Fibroblast of lung (primary cell): Measurements from ENCODE around the gene PDE3A. TPM values are rescaled to one million over a fixed set of nuclear protein-coding genes. Genes with fewer than 3 reads are reported as not detected.

Experiments
- DNase-seq, 2 donors: peaks; one replicate each; pipeline versions ENCODE4 v3.0.0 to v3.0.0-alpha.2; 2010; ENCODE audit warnings: low read depth in 2 of 2
- H2AFZ ChIP-seq: 2 replicates; pipeline ENCODE4 v1.5.1; 2012; ENCODE audit warnings: low read length, control low read depth, inconsistent platforms
- H3K27ac ChIP-seq: 2 replicates; pipeline ENCODE4 v1.5.1; 2011; ENCODE audit warnings: low read length, control low read depth; ENCODE audit not compliant: insufficient read depth
- H3K27me3 ChIP-seq: 2 replicates; pipeline ENCODE4 v1.5.1; 2011; ENCODE audit warnings: mild to moderate bottlenecking, low read length; ENCODE audit not compliant: control insufficient read depth, insufficient read depth
- H3K36me3 ChIP-seq: 2 replicates; pipeline ENCODE4 v1.5.1; 2011; ENCODE audit warnings: low read length; ENCODE audit not compliant: control insufficient read depth, insufficient read depth
- H3K4me1 ChIP-seq: 2 replicates; pipeline ENCODE4 v1.5.1; 2011; ENCODE audit warnings: low read length; ENCODE audit not compliant: control insufficient read depth, insufficient read depth; ENCODE audit errors: extremely low read depth
- H3K4me2 ChIP-seq: 2 replicates; pipeline ENCODE4 v1.5.1; 2011; ENCODE audit warnings: low read length, control low read depth; ENCODE audit not compliant: insufficient read depth; ENCODE audit errors: extremely low read depth
- H3K4me3 ChIP-seq, 4 experiments: fragments of 200-600 bp in 1 of 4; sonication (generic) in 1 of 4; replicated peaks in 1 of 4; 2 replicates each; pipeline ENCODE4 v1.5.1; 2011 to 2016; ENCODE audit warnings: low read length in 4 of 4, low read depth in 3 of 4, mild to moderate bottlenecking in 3 of 4, control low read depth in 2 of 4, inconsistent platforms in 1 of 4, mixed read lengths in 1 of 4; ENCODE audit not compliant: insufficient read depth in 1 of 4; ENCODE audit errors: control extremely low read depth in 1 of 4
- H3K79me2 ChIP-seq: 2 replicates; pipeline ENCODE4 v1.5.1; 2012; ENCODE audit warnings: mild to moderate bottlenecking, low read length, inconsistent platforms; ENCODE audit not compliant: control insufficient read depth, insufficient read depth
- H3K9ac ChIP-seq: 2 replicates; pipeline ENCODE4 v1.5.1; 2011; ENCODE audit warnings: mild to moderate bottlenecking, low read length, control low read depth; ENCODE audit not compliant: insufficient read depth
- H3K9me3 ChIP-seq: 2 replicates; pipeline ENCODE4 v1.5.1; 2012; ENCODE audit warnings: low read depth, low read length; ENCODE audit not compliant: control insufficient read depth, insufficient read depth
- H4K20me1 ChIP-seq: 2 replicates; pipeline ENCODE4 v1.5.1; 2011; ENCODE audit warnings: low read length; ENCODE audit not compliant: control insufficient read depth, insufficient read depth; ENCODE audit errors: extremely low read depth
- CTCF ChIP-seq, 2 donors: IDR thresholded peaks in 1 of 2; conservative IDR thresholded peaks in 1 of 2; 1 replicate in 1 of 2; 2 replicates in 1 of 2; pipeline ENCODE4 v1.5.1; 2011 to 2012; ENCODE audit warnings: low read length in 2 of 2, control low read depth in 1 of 2, inconsistent platforms in 1 of 2, low read depth in 1 of 2, mild to moderate bottlenecking in 1 of 2
- EZH2 ChIP-seq: IDR thresholded peaks from 2 replicates; pipeline ENCODE4 v1.5.1; 2012; ENCODE audit warnings: low read length, control low read depth, mild to moderate bottlenecking; ENCODE audit errors: missing control alignments
- polyA plus RNA-seq, 2 donors: library from polyadenylated mRNA; depleted of rRNA in 1 of 2; stranded (reverse) in 1 of 2; unstranded in 1 of 2; fragments of >200 nt; gene quantifications; 2 replicates each; pipeline ENCODE4 v1.2.1, GENCODE V29; 2011 to 2012; ENCODE audit warnings: missing spikeins in 1 of 2
- total RNA-seq: library from RNA; depleted of rRNA; stranded (reverse); fragments of >200 nt; gene quantifications from 2 replicates; pipeline ENCODE4 v1.2.1, GENCODE V29; 2014

Gene PDE3A
- total and polyA plus RNA-seq, 2 donors (not counting 1 experiment from before 2014, with no cell fraction given), result 0.17 to 2.7 TPM

- Histone ChIP-seq H3K79me2 (no peaks in the 10 kb centered on the region), H3K27ac (no peak overlapping the region), H4K20me1 (no peaks in the 10 kb centered on the region), H3K4me1 (peaks cover 9% of the 10 kb centered on the region), H2AFZ (no peak overlapping the region), H3K36me3 (no peaks in the 10 kb centered on the region), H3K27me3 (no peaks in the 10 kb centered on the region), H3K9ac (no peak overlapping the region), H3K4me3 (no peak overlapping the region), H3K4me2 (no peak overlapping the region), H3K9me3 (no peaks in the 10 kb centered on the region)
- no peak for TF ChIP-seq CTCF (conservative IDR thresholded peaks at IDR 0.05 in 1 of 2, IDR thresholded peaks at IDR 0.05 in 1 of 2; ENCODE audit: low read depth in 1 of 2, low read length in 2 of 2)
- no peak for TF ChIP-seq EZH2
- DNase-seq, result peak; percentile 24 to 50
These were observed 125.6 kb downstream of the PDE3A start for GRCh38 chr12:20493934-20494333.

- no peak overlapping the region for H3K4me3 ChIP-seq
- no peaks in the 10 kb centered on the region for H4K20me1 ChIP-seq
- H3K9me3 ChIP-seq, result no peaks in the 10 kb centered on the region
- no peak overlapping the region for H3K27ac ChIP-seq
- H3K27me3 ChIP-seq, result no peaks in the 10 kb centered on the region
- TF ChIP-seq EZH2 (no peak), CTCF (conservative IDR thresholded peaks at IDR 0.05 in 1 of 2, IDR thresholded peaks at IDR 0.05 in 1 of 2; ENCODE audit: low read depth in 1 of 2, low read length in 2 of 2) (no peak)
- H3K9ac ChIP-seq, result no peak overlapping the region
- DNase-seq, result peak; percentile 34 to 47
- no peak overlapping the region for H2AFZ ChIP-seq
- H3K4me2 ChIP-seq, result no peak overlapping the region
- no peaks in the 10 kb centered on the region for H3K36me3 ChIP-seq
- H3K4me1 ChIP-seq, result peaks cover 9% of the 10 kb centered on the region
- no peaks in the 10 kb centered on the region for H3K79me2 ChIP-seq
These were observed 126.5 kb downstream of the PDE3A start for GRCh38 chr12:20494851-20495250.

- no peaks in the 10 kb centered on the region for H3K27me3 ChIP-seq
- TF ChIP-seq CTCF (conservative IDR thresholded peaks at IDR 0.05 in 1 of 2, IDR thresholded peaks at IDR 0.05 in 1 of 2; ENCODE audit: low read depth in 1 of 2, low read length in 2 of 2) (no peak), EZH2 (no peak)
- H3K27ac ChIP-seq, result no peak overlapping the region
These were observed 127.7 kb downstream of the PDE3A start for GRCh38 chr12:20495997-20496396.

More at GRCh38 chr12:20495997-20496396, 127.7 kb downstream of the PDE3A start:
- Histone ChIP-seq H2AFZ (no peak overlapping the region), H3K4me3 (no peak overlapping the region), H3K9ac (no peak overlapping the region), H4K20me1 (no peaks in the 10 kb centered on the region), H3K36me3 (no peaks in the 10 kb centered on the region), H3K9me3 (no peaks in the 10 kb centered on the region), H3K4me1 (peaks cover 9% of the 10 kb centered on the region), H3K79me2 (no peaks in the 10 kb centered on the region), H3K4me2 (no peak overlapping the region)
- DNase-seq, result no peak
